Adrenal gland (tissue), 12 donors: ENCODE measurements around the gene ARHGAP22. TPM values are rescaled to one million over a fixed set of nuclear protein-coding genes. Genes with fewer than 3 reads are reported as not detected.

Experiments
- DNase-seq, 7 donors: peaks; one replicate each; pipeline ENCODE4 v3.0.0-alpha.2; 2019 to 2020
- H3K27ac ChIP-seq, 5 donors: fragments of 200-600 bp; sonication (generic) in 4 of 5; 1 replicate in 3 of 5; 2 replicates in 2 of 5; pipeline versions ENCODE4 v1.5.1 to v1.8.0; 2016 to 2020; ENCODE audit warnings: mild to moderate bottlenecking in 1 of 5
- H3K27me3 ChIP-seq: fragments of 200-600 bp; 2 replicates; pipeline ENCODE4 v1.8.0; 2021
- H3K36me3 ChIP-seq, 2 donors: fragments of 200-600 bp; replicated peaks in 1 of 2; 1 replicate in 1 of 2; 2 replicates in 1 of 2; pipeline versions ENCODE4 v1.5.1 to v1.8.0; 2018 to 2022
- H3K4me1 ChIP-seq, 2 donors: fragments of 200-600 bp; replicated peaks in 1 of 2; 1 replicate in 1 of 2; 2 replicates in 1 of 2; pipeline versions ENCODE4 v1.5.1 to v1.8.0; 2018 to 2021
- H3K4me3 ChIP-seq, 4 donors: fragments of 200-600 bp; sonication (generic) in 3 of 4; one replicate each; pipeline ENCODE4 v1.5.1; 2016 to 2018
- H3K9me3 ChIP-seq, 3 donors: fragments of 200-600 bp; sonication (generic) in 1 of 3; replicated peaks in 1 of 3; 1 replicate in 2 of 3; 2 replicates in 1 of 3; pipeline versions ENCODE4 v1.5.1 to v1.8.0; 2016 to 2021
- CTCF ChIP-seq, 6 experiments: fragments of 450-650 bp in 4 of 6; fragments of 200-600 bp in 2 of 6; sonication (generic) in 1 of 6; IDR thresholded peaks; 1 replicate in 5 of 6; 2 replicates in 1 of 6; pipeline versions ENCODE4 v1.5.1 to v1.8.0; 2016 to 2021; ENCODE audit warnings: antibody characterized with exemption in 6 of 6, mild to moderate bottlenecking in 2 of 6, moderate library complexity in 1 of 6
- POLR2A ChIP-seq, 2 donors: fragments of 450-650 bp; IDR thresholded peaks; one replicate each; pipeline ENCODE4 v1.6.1; 2017; ENCODE audit warnings: antibody characterized with exemption in 2 of 2, mild to moderate bottlenecking in 2 of 2, moderate library complexity in 1 of 2
- WGBS, 4 donors: extraction: QIAGEN DNeasy Blood & Tissue Kit in 2 of 4; methylation state at CpG; one replicate each; pipeline versions ENCODE4 v1.1.5 to v1.1.7; 2013 to 2017; 5-methylcytosine and 5-hydroxymethylcytosine counted together
- intact Hi-C, 2 donors: fragments of 100-400 bp; cut with DNase I; formaldehyde crosslinking; loops; one replicate each; pipeline versions ENCODE4 v1.14.1 to v1.15.0; 2022 to 2023
- polyA plus RNA-seq, 3 donors: library from polyadenylated mRNA; stranded (reverse); fragments of 200-250 nt in 2 of 3; fragments of 350-450 nt in 1 of 3; fragmentation: Illumina TruSeq in 1 of 3; extraction: RNeasy Lipid Tissue Mini Kit (QIAGEN cat#74804) in 1 of 3; gene quantifications; one replicate each; pipeline ENCODE4 v1.2.3, GENCODE V29; 2013 to 2014
- total RNA-seq, 9 donors: library from RNA; depleted of rRNA in 4 of 9; stranded (reverse); fragments of >200 nt in 4 of 9; fragments of 120-200 nt in 1 of 9; fragmentation: NEBNext Ultra II Directional in 1 of 9; extraction: Animal tissue kit (Norgen Biotek cat#: 25700) in 1 of 9; gene quantifications; one replicate each; pipeline versions ENCODE4 v1.1.0 to v1.2.4, GENCODE V29; 2013 to 2023
- donor health status: healthy with polysubstance abuse.
- donor health status: Bipolar disorder and iron deficiency.
- donor health status: DM: yes; HTN: yes; CAD: no.
- donor health status: DM: no; HTN: no; CAD: no.
- donor health status: DM: no; HTN: no; CAD: no.
- donor health status: DM: yes; HTN: yes; CAD: no.

ARHGAP22 gene
- total and polyA plus RNA-seq, 12 donors, result 0.91 to 11.6 (median 4.6) TPM

GRCh38 chr10:48492201-48492600 lies 112.7 kb downstream of the ARHGAP22 start:
- no peaks in the 10 kb centered on the region for H3K9me3 ChIP-seq
- peaks cover 3% of the 10 kb centered on the region for H3K27me3 ChIP-seq
- H3K4me3 ChIP-seq, result no peak overlapping the region
- DNase-seq, result no peak
- TF ChIP-seq POLR2A (IDR thresholded peaks at IDR 0.05), result no peak
- TF ChIP-seq CTCF (IDR thresholded peaks at IDR 0.05), result no peak
- H3K36me3 ChIP-seq, result no peaks in the 10 kb centered on the region
- 37 to 58% (median 46%) methylated on average over 2 of the region's 2 CpGs for WGBS, 4 donors
- intact Hi-C loops, result no loop called here
- H3K4me1 ChIP-seq, result no peaks in the 10 kb centered on the region
- no peak overlapping the region for H3K27ac ChIP-seq

GRCh38 chr10:48491392-48492139 lies 113.3 kb downstream of the ARHGAP22 start:
- DNase-seq, result peak in 2 of 7 donors; percentile 9 to 23
- H3K27ac ChIP-seq, result no peak overlapping the region
- H3K4me3 ChIP-seq, result no peak overlapping the region
- H3K36me3 ChIP-seq, result no peaks in the 10 kb centered on the region
- TF ChIP-seq CTCF (IDR thresholded peaks at IDR 0.05) (no peak), POLR2A (IDR thresholded peaks at IDR 0.05) (no peak)
- peaks cover 3% of the 10 kb centered on the region for H3K27me3 ChIP-seq
- H3K9me3 ChIP-seq, result no peaks in the 10 kb centered on the region
- intact Hi-C loops, result no loop called here
- H3K4me1 ChIP-seq, result no peaks in the 10 kb centered on the region
- 89 to 97% (median 93%) methylated on average over 13 of the region's 13 CpGs for WGBS, 4 donors

DNA sequence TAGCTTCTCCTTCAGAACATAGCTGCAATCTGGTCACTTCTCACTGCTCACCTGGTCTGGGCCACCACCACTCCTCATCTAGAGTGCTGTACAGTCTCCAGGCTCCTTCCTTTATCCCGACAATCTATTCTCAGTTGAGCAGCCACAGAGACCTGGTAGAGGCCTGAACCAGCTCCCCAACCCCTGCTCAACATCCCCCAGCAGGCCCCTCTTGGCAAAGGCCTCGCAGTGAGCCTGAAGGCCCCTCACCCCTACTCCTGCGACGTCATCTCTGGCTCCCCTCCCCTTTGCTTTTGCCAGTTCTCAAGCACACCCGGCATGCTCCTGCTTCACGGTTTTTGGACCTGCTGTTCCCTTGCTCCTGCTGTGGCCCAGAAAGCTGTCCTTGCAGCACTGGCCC lies 113.9 kb downstream of the ARHGAP22 start:
- Histone ChIP-seq H3K4me3 (no peak overlapping the region), H3K27me3 (peaks cover 3% of the 10 kb centered on the region), H3K27ac (no peak overlapping the region), H3K9me3 (no peaks in the 10 kb centered on the region), H3K36me3 (no peaks in the 10 kb centered on the region), H3K4me1 (no peaks in the 10 kb centered on the region)
- intact Hi-C loops, result no loop called here
- 79 to 90% (median 84%) methylated on average over 6 of the region's 6 CpGs for WGBS, 4 donors
- DNase-seq, result peak in 1 of 7 donors; percentile 5
- TF ChIP-seq CTCF (IDR thresholded peaks at IDR 0.05) (no peak), POLR2A (IDR thresholded peaks at IDR 0.05) (no peak)

- Histone ChIP-seq H3K36me3 (no peaks in the 10 kb centered on the region), H3K27ac (no peak overlapping the region), H3K4me1 (no peaks in the 10 kb centered on the region), H3K4me3 (no peak overlapping the region), H3K27me3 (peaks cover 3% of the 10 kb centered on the region), H3K9me3 (no peaks in the 10 kb centered on the region)
- intact Hi-C loops, result no loop called here
- TF ChIP-seq CTCF (IDR thresholded peaks at IDR 0.05), result no peak
- no peak for TF ChIP-seq POLR2A (IDR thresholded peaks at IDR 0.05)
- WGBS, 4 donors, result 78 to 95% (median 90%) methylated on average over 7 of the region's 7 CpGs
- peak in 2 of 7 donors; percentile 2 to 17 for DNase-seq
These were observed 114.3 kb downstream of the ARHGAP22 start for GRCh38 chr10:48490571-48490940.
